Panc1 (cell line): Measurements from ENCODE around the gene VEGFA.

Experiments
- POLR2AphosphoS5 ChIP-seq: IDR thresholded peaks from 2 replicates; pipeline ENCODE4 v1.6.1; 2012; ENCODE audit warnings: mild to moderate bottlenecking, low read depth, low read length, moderate library complexity
- SIN3A ChIP-seq: IDR thresholded peaks from 2 replicates; pipeline ENCODE4 v1.6.1; 2012; ENCODE audit warnings: low read depth, mild to moderate bottlenecking, low read length, moderate library complexity, borderline replicate concordance; ENCODE audit not compliant: insufficient read depth
- TCF7L2 ChIP-seq: IDR thresholded peaks from 2 replicates; pipeline ENCODE4 v1.6.1; 2011; ENCODE audit warnings: mild to moderate bottlenecking, low read depth, low read length, inconsistent platforms
- TF ChIP-seq, protein P1 (sequence below): fragments of 450-650 bp; IDR thresholded peaks from 2 replicates; pipeline ENCODE4 v1.5.1; 2017; ENCODE audit warnings: mild to moderate bottlenecking

DNA sequence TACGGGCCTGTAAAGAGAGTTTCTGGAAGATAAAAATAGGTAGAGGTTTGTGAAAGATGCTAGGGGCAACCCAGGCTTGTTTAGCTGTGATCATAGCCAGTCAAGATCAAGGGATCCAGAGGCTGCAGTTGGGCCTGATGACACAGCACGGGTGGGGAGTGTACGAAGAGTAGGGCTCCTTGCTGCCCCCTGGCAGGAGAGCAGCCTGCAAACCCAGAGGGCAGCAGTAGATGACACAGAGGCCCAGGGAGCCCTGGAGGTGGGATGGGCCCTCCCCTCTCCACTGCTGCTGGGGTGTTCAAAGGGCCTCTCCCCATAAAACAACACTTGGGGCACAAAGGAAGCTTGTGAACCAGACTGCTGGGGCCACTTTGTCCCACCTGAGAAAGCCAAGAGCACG lies 47.2 kb downstream of the VEGFA start:
- TF ChIP-seq TCF7L2 = no peak
- TF ChIP-seq, protein P1, sequence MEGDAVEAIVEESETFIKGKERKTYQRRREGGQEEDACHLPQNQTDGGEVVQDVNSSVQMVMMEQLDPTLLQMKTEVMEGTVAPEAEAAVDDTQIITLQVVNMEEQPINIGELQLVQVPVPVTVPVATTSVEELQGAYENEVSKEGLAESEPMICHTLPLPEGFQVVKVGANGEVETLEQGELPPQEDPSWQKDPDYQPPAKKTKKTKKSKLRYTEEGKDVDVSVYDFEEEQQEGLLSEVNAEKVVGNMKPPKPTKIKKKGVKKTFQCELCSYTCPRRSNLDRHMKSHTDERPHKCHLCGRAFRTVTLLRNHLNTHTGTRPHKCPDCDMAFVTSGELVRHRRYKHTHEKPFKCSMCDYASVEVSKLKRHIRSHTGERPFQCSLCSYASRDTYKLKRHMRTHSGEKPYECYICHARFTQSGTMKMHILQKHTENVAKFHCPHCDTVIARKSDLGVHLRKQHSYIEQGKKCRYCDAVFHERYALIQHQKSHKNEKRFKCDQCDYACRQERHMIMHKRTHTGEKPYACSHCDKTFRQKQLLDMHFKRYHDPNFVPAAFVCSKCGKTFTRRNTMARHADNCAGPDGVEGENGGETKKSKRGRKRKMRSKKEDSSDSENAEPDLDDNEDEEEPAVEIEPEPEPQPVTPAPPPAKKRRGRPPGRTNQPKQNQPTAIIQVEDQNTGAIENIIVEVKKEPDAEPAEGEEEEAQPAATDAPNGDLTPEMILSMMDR = no peak; the same call in 1 of the 2 replicates
- no peak for TF ChIP-seq POLR2AphosphoS5
- TF ChIP-seq SIN3A = no peak
